ENCODE data around the gene FAM3A.

DNA sequence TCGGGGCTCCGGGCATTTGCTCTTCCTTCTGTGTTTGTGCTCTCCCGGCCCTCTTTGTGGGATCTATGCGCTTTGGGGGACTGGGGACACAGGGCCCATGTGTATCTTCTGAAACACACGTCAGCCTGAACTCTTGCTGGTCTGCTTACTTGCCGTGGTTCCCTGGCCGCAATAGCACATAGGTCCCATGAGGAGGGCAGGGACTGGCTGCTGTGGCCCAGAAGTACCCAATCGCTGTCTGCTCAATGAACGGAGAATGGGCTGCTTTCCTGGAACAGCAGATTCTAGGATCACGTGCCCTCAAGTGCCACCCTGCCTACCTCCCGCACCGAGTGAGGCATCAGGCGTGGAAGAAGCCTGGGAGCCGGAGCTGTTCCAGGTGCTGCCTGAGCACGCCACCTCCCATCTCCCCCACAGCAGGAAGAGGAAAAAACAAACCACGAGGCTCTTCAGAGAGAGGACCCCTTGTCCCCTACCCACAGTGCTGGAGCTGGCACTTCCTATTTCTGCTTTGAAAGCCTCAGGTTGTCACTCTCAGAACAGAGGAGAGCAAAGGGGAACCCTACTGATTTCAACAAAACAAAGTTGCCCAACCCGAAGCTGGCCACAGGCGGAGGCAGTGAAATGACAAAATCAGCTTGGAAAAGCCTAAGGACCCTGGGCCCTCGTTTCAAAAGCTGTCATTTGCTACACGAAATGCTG lies 26.8 kb upstream of the FAM3A start:
- TF ChIP-seq, protein P1, sequence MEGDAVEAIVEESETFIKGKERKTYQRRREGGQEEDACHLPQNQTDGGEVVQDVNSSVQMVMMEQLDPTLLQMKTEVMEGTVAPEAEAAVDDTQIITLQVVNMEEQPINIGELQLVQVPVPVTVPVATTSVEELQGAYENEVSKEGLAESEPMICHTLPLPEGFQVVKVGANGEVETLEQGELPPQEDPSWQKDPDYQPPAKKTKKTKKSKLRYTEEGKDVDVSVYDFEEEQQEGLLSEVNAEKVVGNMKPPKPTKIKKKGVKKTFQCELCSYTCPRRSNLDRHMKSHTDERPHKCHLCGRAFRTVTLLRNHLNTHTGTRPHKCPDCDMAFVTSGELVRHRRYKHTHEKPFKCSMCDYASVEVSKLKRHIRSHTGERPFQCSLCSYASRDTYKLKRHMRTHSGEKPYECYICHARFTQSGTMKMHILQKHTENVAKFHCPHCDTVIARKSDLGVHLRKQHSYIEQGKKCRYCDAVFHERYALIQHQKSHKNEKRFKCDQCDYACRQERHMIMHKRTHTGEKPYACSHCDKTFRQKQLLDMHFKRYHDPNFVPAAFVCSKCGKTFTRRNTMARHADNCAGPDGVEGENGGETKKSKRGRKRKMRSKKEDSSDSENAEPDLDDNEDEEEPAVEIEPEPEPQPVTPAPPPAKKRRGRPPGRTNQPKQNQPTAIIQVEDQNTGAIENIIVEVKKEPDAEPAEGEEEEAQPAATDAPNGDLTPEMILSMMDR (IDR thresholded peaks at IDR 0.05): no peak
- no peak for TF ChIP-seq POLR2A (IDR thresholded peaks at IDR 0.05)

All from tibial nerve (tissue), 3 donors.